Body of pancreas (tissue), 4 donors: ENCODE data around the gene PGP. TPM values are rescaled to one million over a fixed set of nuclear protein-coding genes. Genes with fewer than 3 reads are reported as not detected.

Source experiments
- ATAC-seq: fragments of 150-250 bp; one replicate; pipeline ENCODE4 v1.9.1; 2016
- DNase-seq, 4 donors: peaks; one replicate each; pipeline ENCODE4 v3.0.0-alpha.2; 2019
- H3K27ac ChIP-seq, 4 donors: fragments of 200-600 bp; sonication (generic); 1 replicate in 3 of 4; 2 replicates in 1 of 4; pipeline versions ENCODE4 v1.5.1 to v1.6.1; 2016 to 2019; ENCODE audit warnings: mild to moderate bottlenecking in 1 of 4, mixed read lengths in 1 of 4, moderate library complexity in 1 of 4
- H3K27me3 ChIP-seq, 2 donors: fragments of 200-600 bp; sonication (generic); one replicate each; pipeline ENCODE4 v1.6.0; 2016; ENCODE audit warnings: mild to moderate bottlenecking in 1 of 2
- H3K36me3 ChIP-seq, 2 donors: fragments of 200-600 bp; sonication (generic); replicated peaks in 1 of 2; 2 replicates each; pipeline ENCODE4 v1.5.1; 2016; ENCODE audit warnings: low read depth in 2 of 2; ENCODE audit not compliant: insufficient read depth in 1 of 2
- H3K4me1 ChIP-seq: fragments of 200-600 bp; sonication (generic); one replicate; pipeline ENCODE4 v1.6.0; 2016
- H3K4me3 ChIP-seq, 2 donors: fragments of 200-600 bp; sonication (generic); 1 replicate in 1 of 2; 2 replicates in 1 of 2; pipeline ENCODE4 v1.5.1; 2016 to 2019
- H3K9me3 ChIP-seq, 3 donors: fragments of 200-600 bp; sonication (generic); 1 replicate in 2 of 3; 2 replicates in 1 of 3; pipeline ENCODE4 v1.5.1; 2016
- POLR2A ChIP-seq, 3 donors: fragments of 450-650 bp; IDR thresholded peaks; one replicate each; pipeline ENCODE4 v1.6.1; 2016; ENCODE audit warnings: antibody characterized with exemption in 3 of 3, mild to moderate bottlenecking in 2 of 3
- WGBS, 2 donors: methylation state at CpG; one replicate each; pipeline ENCODE4 v1.1.5; 2017; 5-methylcytosine and 5-hydroxymethylcytosine counted together
- intact Hi-C: fragments of 100-400 bp; cut with DNase I; formaldehyde crosslinking; loops from one replicate; pipeline ENCODE4 v1.15.1; 2023
- total RNA-seq, 2 donors: library from RNA; depleted of rRNA; stranded (reverse); fragments of >200 nt; gene quantifications; one replicate each; pipeline ENCODE4 v1.1.0, GENCODE V29; 2016
- TF ChIP-seq, protein P1 (sequence below), 7 experiments: fragments of 450-650 bp in 4 of 7; fragments of 200-600 bp in 3 of 7; sonication (generic) in 3 of 7; IDR thresholded peaks; one replicate each; pipeline ENCODE4 v1.5.1; 2016 to 2019; ENCODE audit warnings: antibody characterized with exemption in 7 of 7

The PGP gene
- total RNA-seq, 2 donors from 2014 or later, result 7.8 to 15.8 TPM

- DNase-seq, result no peak
- Histone ChIP-seq H3K4me1 (peaks cover 13% of the 10 kb centered on the region), H3K27me3 (no peaks in the 10 kb centered on the region), H3K27ac (no peak overlapping the region), H3K36me3 (no peaks in the 10 kb centered on the region), H3K9me3 (no peaks in the 10 kb centered on the region), H3K4me3 (no peak overlapping the region)
- WGBS, 2 donors, result 62 to 64% methylated on average over 4 of the region's 4 CpGs
- TF ChIP-seq, protein P1, sequence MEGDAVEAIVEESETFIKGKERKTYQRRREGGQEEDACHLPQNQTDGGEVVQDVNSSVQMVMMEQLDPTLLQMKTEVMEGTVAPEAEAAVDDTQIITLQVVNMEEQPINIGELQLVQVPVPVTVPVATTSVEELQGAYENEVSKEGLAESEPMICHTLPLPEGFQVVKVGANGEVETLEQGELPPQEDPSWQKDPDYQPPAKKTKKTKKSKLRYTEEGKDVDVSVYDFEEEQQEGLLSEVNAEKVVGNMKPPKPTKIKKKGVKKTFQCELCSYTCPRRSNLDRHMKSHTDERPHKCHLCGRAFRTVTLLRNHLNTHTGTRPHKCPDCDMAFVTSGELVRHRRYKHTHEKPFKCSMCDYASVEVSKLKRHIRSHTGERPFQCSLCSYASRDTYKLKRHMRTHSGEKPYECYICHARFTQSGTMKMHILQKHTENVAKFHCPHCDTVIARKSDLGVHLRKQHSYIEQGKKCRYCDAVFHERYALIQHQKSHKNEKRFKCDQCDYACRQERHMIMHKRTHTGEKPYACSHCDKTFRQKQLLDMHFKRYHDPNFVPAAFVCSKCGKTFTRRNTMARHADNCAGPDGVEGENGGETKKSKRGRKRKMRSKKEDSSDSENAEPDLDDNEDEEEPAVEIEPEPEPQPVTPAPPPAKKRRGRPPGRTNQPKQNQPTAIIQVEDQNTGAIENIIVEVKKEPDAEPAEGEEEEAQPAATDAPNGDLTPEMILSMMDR (IDR thresholded peaks at IDR 0.05), result no peak
- no peak for TF ChIP-seq POLR2A (IDR thresholded peaks at IDR 0.05)
- intact Hi-C loops, result no loop called here
- ATAC-seq, result no peak
Measured at GRCh38 chr16:2198283-2198682, 16.4 kb downstream of the PGP start.

DNA sequence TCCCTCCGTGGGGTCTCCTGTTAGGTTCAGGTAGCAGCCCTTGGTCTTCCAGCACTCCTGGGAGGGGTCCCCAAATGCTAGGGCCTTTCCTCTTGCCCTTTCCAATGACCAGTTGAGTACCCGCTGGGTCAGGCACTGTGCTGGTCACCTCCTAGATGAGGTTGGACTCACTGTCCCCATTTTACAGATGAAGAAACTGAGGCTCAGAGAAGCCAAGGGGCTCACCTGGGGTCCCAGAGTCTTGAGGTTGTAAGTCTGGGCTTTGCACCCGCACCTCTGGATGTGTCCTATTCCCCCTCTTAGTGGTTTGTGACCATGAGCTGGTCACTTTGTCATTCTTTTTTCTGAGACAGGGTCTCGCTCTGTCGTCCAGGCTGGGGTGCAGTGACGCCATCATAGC is 16.9 kb downstream of the PGP start:
- 76 to 77% methylated on average over 6 of the region's 6 CpGs for WGBS, 2 donors
- no peak for ATAC-seq
- intact Hi-C loops, result no loop called here

DNA sequence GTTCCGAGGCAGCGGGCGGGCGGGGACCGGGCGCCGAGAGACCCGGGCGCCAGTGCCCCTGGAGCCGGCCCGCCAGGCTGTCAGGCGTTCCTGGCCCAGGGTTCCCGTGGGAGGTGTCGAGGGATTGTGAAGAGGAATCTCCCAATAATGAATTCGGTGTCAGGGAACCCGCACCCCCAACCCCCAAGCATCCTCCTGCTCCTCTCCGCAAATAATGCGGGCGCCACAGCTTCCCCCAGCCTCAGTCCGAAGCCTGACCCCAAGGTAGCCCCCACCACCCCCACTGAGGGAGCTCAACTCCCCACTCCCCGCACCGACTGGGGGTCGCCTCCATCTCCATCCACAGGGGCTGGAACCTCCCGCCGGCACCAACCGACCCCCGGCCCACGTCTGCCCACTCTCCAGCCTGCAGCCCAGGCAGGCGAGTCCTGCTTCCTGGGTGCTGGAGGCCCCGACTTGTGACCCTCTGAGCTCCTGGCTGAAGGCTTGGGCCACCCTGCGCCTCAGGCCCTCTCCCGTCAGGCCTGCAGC is 17.6 kb downstream of the PGP start:
- TF ChIP-seq, protein P1 (IDR thresholded peaks at IDR 0.05), result no peak
- no peak for TF ChIP-seq POLR2A (IDR thresholded peaks at IDR 0.05)

More for the DNA sequence above, 16.9 kb downstream of the PGP start:
- no peak for TF ChIP-seq POLR2A (IDR thresholded peaks at IDR 0.05)
- TF ChIP-seq, protein P1 (IDR thresholded peaks at IDR 0.05), result no peak
- Histone ChIP-seq H3K27ac (no peak overlapping the region), H3K4me1 (peaks cover 13% of the 10 kb centered on the region), H3K36me3 (no peaks in the 10 kb centered on the region), H3K4me3 (no peak overlapping the region), H3K27me3 (no peaks in the 10 kb centered on the region), H3K9me3 (no peaks in the 10 kb centered on the region)
- no peak for DNase-seq

GRCh38 chr16:2196162-2196980 is 18.3 kb downstream of the PGP start, which contains the start of gene CASKIN1:
Gene CASKIN1 (minus strand): TSS chr16:2196605. CDS start chr16:2196432, 173 bp downstream.
- Histone ChIP-seq H3K27ac (no peak within 1 kb of the TSS), H3K27me3 (no peaks in the 10 kb centered on the region), H3K9me3 (no peaks in the 10 kb centered on the region), H3K4me1 (peaks cover 13% of the 10 kb centered on the region), H3K4me3 (no peak within 1 kb of the TSS), H3K36me3 (no peaks in the 10 kb centered on the region)
- intact Hi-C loops, result no loop called here
- 1% methylated on average over 54 of the region's 129 CpGs; no CpG with 5 or more reads in 1 of the 2 donors for WGBS, 2 donors
- ATAC-seq (peak; percentile 9), DNase-seq (no peak)
- TF ChIP-seq, protein P1 (IDR thresholded peaks at IDR 0.05), result no peak
- TF ChIP-seq POLR2A (IDR thresholded peaks at IDR 0.05), result no peak

More for the DNA sequence above, 17.6 kb downstream of the PGP start:
- 41 to 65% methylated on average over 8 to 25 of the region's 32 CpGs for WGBS, 2 donors
- Histone ChIP-seq H3K4me3 (no peak overlapping the region), H3K27me3 (no peaks in the 10 kb centered on the region), H3K36me3 (no peaks in the 10 kb centered on the region), H3K9me3 (no peaks in the 10 kb centered on the region), H3K27ac (no peak overlapping the region), H3K4me1 (peaks cover 13% of the 10 kb centered on the region)
- intact Hi-C loops, result no loop called here
- DNase-seq (no peak), ATAC-seq (peak; percentile 2)
